Heart left ventricle (tissue), 16 donors: ENCODE results near the gene BAG3. TPM values are rescaled to one million over a fixed set of nuclear protein-coding genes. Genes with fewer than 3 reads are reported as not detected.

Source experiments
- ATAC-seq, 4 donors: fragments of 200-7000 bp; cut with Tn5 transposase; one replicate each; pipeline ENCODE4 v1.9.1; 2020 to 2022; ENCODE audit warnings: moderate library complexity in 4 of 4, mild to moderate bottlenecking in 3 of 4, moderate number of reproducible peaks in 1 of 4
- DNase-seq, 5 donors: peaks; one replicate each; pipeline ENCODE4 v3.0.0-alpha.2; 2020
- H3K27ac ChIP-seq, 12 donors: fragments of 200-600 bp; sonication (generic) in 4 of 12; one replicate each; pipeline versions ENCODE4 v1.5.0 to v1.8.0; 2016 to 2022; ENCODE audit warnings: mild to moderate bottlenecking in 2 of 12
- H3K27me3 ChIP-seq, 9 donors: fragments of 200-600 bp; sonication (generic) in 2 of 9; one replicate each; pipeline versions ENCODE4 v1.5.1 to v1.8.0; 2016 to 2022; ENCODE audit warnings: mild to moderate bottlenecking in 3 of 9
- H3K36me3 ChIP-seq, 9 donors: fragments of 200-600 bp; sonication (generic) in 2 of 9; one replicate each; pipeline versions ENCODE4 v1.5.0 to v1.8.0; 2018 to 2022; ENCODE audit warnings: mild to moderate bottlenecking in 2 of 9
- H3K4me1 ChIP-seq, 12 donors: fragments of 200-600 bp; sonication (generic) in 4 of 12; one replicate each; pipeline versions ENCODE4 v1.5.0 to v1.8.0; 2016 to 2022; ENCODE audit warnings: mild to moderate bottlenecking in 3 of 12
- H3K4me3 ChIP-seq, 12 donors: fragments of 200-600 bp; sonication (generic) in 4 of 12; one replicate each; pipeline versions ENCODE4 v1.5.0 to v1.8.0; 2017 to 2022; ENCODE audit warnings: mild to moderate bottlenecking in 9 of 12, moderate library complexity in 4 of 12
- H3K9me3 ChIP-seq, 12 donors: fragments of 200-600 bp; sonication (generic) in 4 of 12; one replicate each; pipeline versions ENCODE4 v1.5.0 to v1.8.0; 2016 to 2022; ENCODE audit warnings: mild to moderate bottlenecking in 1 of 12
- POLR2A ChIP-seq, 2 donors: fragments of 450-650 bp; IDR thresholded peaks; one replicate each; pipeline ENCODE4 v1.6.1; 2017; ENCODE audit warnings: antibody characterized with exemption in 2 of 2, mild to moderate bottlenecking in 2 of 2, moderate library complexity in 2 of 2
- WGBS, 4 donors: extraction: QIAGEN DNeasy Blood & Tissue Kit in 2 of 4; methylation state at CpG; one replicate each; pipeline versions ENCODE4 v1.1.5 to v1.1.7; 2013 to 2018; 5-methylcytosine and 5-hydroxymethylcytosine counted together
- intact Hi-C, 10 donors: fragments of 100-400 bp; cut with DNase I; formaldehyde crosslinking; loops; one replicate each; pipeline versions ENCODE4 v1.11.1 to v1.14.2; 2022
- polyA plus RNA-seq, 2 donors: library from polyadenylated mRNA; stranded (reverse); fragments of 200-250 nt; gene quantifications; one replicate each; pipeline ENCODE4 v1.2.3, GENCODE V29; 2013
- total RNA-seq, 9 donors: library from RNA; depleted of rRNA in 2 of 9; stranded (reverse); fragments of >200 nt in 2 of 9; fragmentation: NEBNext Ultra II Directional in 3 of 9; extraction: Animal tissue kit (Norgen Biotek cat#: 25700) in 3 of 9; gene quantifications; one replicate each; pipeline versions ENCODE4 v1.1.0 to v1.2.4, GENCODE V29; 2016 to 2023
- TF ChIP-seq, protein P1 (sequence below), 12 donors: fragments of 200-600 bp; sonication (generic) in 4 of 12; IDR thresholded peaks; one replicate each; pipeline versions ENCODE4 v1.5.0 to v1.8.0; 2018 to 2022; ENCODE audit warnings: antibody characterized with exemption in 12 of 12, mild to moderate bottlenecking in 5 of 12
- donor health status: ischemic (EF 13 %, LVEDD 7.1; RV severe dilation, severe dysfunction).
- donor health status: healthy with polysubstance abuse.
- donor health status: DM: no; HTN: yes; CAD: no.
- donor health status: DM: no; HTN: no; CAD: no.
- donor health status: ischemic (EF 25% LVEDD 6.9; RV normal size, moderate dysfunction).
- donor health status: ischemic (EF 25% LVEDD 5.7; RV mildly dilated, moderate dysfunction).
- donor health status: healthy.
- donor health status: DM: yes; HTN: yes; CAD: no.
- donor health status: ischemic (EF 35%, LVEDD 5.7; RV mildly dilated, moderate dysfunction).
- donor health status: nonischemic (EF 11% LVEDD 7.7; RV severe dilation, severe dysfunction).
- donor health status: DM: yes; HTN: yes; CAD: no.
- donor health status: PGD.
- donor health status: ischemic (EF 29% LVEDD 5.4; RV normal size, mild dysfunction).
- donor health status: nonischemic (EF 23%, LVEDD 6.1; RV moderate dilation, normal function).

BAG3 gene
- total and polyA plus RNA-seq, 11 donors = 78.8 to 271 (median 141) TPM

DNA sequence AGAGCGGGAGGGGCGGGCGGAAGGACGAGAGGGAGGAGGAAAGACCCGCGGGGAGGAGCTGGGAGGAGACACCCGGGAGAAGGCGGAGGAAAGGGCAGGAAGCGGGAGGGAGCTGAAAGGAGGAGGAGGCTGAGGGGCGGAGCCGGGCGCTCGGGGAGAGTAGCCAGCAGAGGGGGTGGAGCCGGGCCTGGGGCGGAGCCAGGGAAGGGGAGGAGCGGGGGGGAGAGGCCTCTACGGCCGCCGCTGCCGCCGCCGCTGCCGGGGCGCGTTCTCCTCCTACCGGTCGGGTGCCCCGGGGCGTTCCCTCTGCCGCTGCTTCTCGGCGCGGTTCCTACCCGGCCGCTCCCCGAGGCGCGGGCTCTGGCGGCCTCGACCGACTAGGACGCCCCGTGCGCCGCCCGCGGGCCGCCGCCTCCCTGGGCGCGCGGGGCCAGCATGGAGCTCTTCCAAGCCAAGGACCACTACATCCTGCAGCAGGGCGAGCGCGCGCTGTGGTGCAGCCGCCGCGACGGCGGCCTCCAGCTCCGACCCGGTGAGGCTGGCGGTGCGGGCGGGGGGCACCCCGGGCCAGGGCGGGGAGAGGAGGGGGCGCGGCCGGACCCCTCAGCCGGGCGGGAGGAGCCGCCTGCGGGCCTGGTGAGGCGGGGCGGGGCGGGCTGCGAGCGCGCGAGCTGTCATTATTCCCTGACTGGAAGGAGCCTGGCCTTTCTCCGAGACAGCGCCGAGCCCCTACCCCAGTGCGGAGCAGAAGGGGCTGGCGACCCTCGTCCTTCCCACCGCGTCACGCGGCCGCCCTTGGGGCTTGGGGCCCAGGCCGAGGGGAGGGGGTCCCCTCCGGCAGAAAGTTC, 74.9 kb downstream of the BAG3 start, which contains the start of gene INPP5F:
Gene INPP5F (plus strand): TSS at position 223 of the 848 bp plus-strand sequence. CDS start 213 bp downstream, at position 436.
- peak; percentile 99 to 100 (median 99) for ATAC-seq
- intact Hi-C loops = loop anchor here in 8 of 10 donors (1.0 to 10.0 kb wide), 8 partner anchors 39 to 146 kb away; partner anchors contain the start of genes TIAL1 (in 3 of the 8), BAG3 (in 1 of the 8) and MCMBP (in 1 of the 8)

DNA sequence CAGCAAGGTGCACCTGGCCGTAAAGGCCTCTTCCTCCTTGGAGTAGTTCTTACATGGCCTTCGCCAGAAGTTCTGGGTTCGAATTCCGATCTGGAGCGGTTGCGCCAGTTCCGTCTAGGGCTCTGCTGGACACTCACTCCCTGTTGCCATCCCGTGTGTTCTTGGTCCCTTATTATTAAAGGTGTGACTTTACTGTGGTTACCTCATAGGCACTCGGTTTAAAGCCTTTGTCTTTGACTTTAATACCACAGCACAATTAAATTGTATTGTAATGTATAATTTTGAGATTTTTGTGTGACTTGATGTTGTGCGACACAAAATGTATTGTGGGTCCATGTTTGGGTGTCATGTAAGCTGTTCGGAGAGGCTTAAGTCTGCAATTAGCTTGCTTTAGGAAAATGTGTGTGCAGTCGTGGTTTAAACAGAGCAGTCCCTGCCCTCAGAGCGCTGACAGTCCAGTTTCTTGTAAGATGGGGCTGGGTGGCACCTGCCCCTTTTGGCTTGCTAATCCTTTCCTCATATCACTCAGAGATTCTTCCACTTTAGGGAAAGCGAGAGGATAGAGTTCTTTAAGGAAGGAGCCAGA, 75.6 kb downstream of the BAG3 start:
- ATAC-seq = no peak
- peaks cover 0 to 4% (median 0%) of the 10 kb centered on the region in 9 donors for H3K36me3 ChIP-seq
- no peaks in the 10 kb centered on the region for H3K9me3 ChIP-seq
- intact Hi-C loops = loop anchor here in 7 of 10 donors (5.0 to 10.0 kb wide), 5 partner anchors 39 to 146 kb away; partner anchors contain the start of genes TIAL1 (in 2 of the 7), BAG3 (in 1 of the 7) and MCMBP (in 1 of the 7)
- peak overlapping the region; percentile 67 to 98 (median 82) for H3K4me3 ChIP-seq
- WGBS, 4 donors = 46 to 49% (median 48%) methylated on average over 14 of the region's 14 CpGs
- no peak for DNase-seq
- no peaks in the 10 kb centered on the region for H3K27me3 ChIP-seq
- TF ChIP-seq, protein P1, sequence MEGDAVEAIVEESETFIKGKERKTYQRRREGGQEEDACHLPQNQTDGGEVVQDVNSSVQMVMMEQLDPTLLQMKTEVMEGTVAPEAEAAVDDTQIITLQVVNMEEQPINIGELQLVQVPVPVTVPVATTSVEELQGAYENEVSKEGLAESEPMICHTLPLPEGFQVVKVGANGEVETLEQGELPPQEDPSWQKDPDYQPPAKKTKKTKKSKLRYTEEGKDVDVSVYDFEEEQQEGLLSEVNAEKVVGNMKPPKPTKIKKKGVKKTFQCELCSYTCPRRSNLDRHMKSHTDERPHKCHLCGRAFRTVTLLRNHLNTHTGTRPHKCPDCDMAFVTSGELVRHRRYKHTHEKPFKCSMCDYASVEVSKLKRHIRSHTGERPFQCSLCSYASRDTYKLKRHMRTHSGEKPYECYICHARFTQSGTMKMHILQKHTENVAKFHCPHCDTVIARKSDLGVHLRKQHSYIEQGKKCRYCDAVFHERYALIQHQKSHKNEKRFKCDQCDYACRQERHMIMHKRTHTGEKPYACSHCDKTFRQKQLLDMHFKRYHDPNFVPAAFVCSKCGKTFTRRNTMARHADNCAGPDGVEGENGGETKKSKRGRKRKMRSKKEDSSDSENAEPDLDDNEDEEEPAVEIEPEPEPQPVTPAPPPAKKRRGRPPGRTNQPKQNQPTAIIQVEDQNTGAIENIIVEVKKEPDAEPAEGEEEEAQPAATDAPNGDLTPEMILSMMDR (IDR thresholded peaks at IDR 0.05) = no peak
- TF ChIP-seq POLR2A (IDR thresholded peaks at IDR 0.05) = no peak
- peak overlapping the region in 11 of 12 donors; percentile 74 to 99 (median 94) for H3K27ac ChIP-seq
- H3K4me1 ChIP-seq = peaks cover 0 to 39% (median 23%) of the 10 kb centered on the region in 12 donors

More for the DNA sequence above, 74.9 kb downstream of the BAG3 start, which contains the start of gene INPP5F:
- Histone ChIP-seq H3K4me1 (peaks cover 0 to 39% (median 23%) of the 10 kb centered on the region in 12 donors), H3K9me3 (no peaks in the 10 kb centered on the region), H3K36me3 (peaks cover 0 to 4% (median 0%) of the 10 kb centered on the region in 9 donors), H3K27me3 (no peaks in the 10 kb centered on the region), H3K4me3 (peak within 1 kb of the TSS; percentile 67 to 98 (median 82)), H3K27ac (peak within 1 kb of the TSS; percentile 51 to 99 (median 95))
- TF ChIP-seq, protein P1 (IDR thresholded peaks at IDR 0.05) = peak in 10 of 12 donors; percentile 26 to 58 (median 35)
- peak in 1 of 2 donors; percentile 57 for TF ChIP-seq POLR2A (IDR thresholded peaks at IDR 0.05)
- WGBS, 4 donors = 0 to 2% (median 1%) methylated on average over 25 to 95 of the region's 95 CpGs
- DNase-seq = peak; percentile 99 to 100 (median 100)

Other genes with a start within 250 kb of the BAG3 start
- 10 to 100 TPM in 2 of 9 donors, 1 to 10 TPM in 7; 1.6 to 25.2 (median 4.7) TPM for gene RGS10, start 108.7 kb upstream of the BAG3 start, total RNA-seq
- gene RGS10, start 108.7 kb upstream of the BAG3 start, polyA plus RNA-seq = 1 to 10 TPM; 4.7 to 6.3 TPM
- 10 to 100 TPM; 36.9 to 86.3 (median 67.3) TPM for gene TIAL1, start 54.4 kb upstream of the BAG3 start, total RNA-seq
- 10 to 100 TPM; 24.8 to 47.6 TPM for gene TIAL1, start 54.4 kb upstream of the BAG3 start, polyA plus RNA-seq
- 1 to 10 TPM; 3.9 to 9.9 (median 6.6) TPM for gene INPP5F, start 74.7 kb downstream of the BAG3 start, total RNA-seq
- gene INPP5F, start 74.7 kb downstream of the BAG3 start, polyA plus RNA-seq = 1 to 10 TPM; 3.0 to 5.4 TPM
- 10 to 100 TPM; 22.0 to 39.4 (median 29.7) TPM for gene MCMBP, start 221.5 kb downstream of the BAG3 start, total RNA-seq
- 10 to 100 TPM in 1 of 2 donors, 1 to 10 TPM in 1; 8.7 to 34.5 TPM for gene MCMBP, start 221.5 kb downstream of the BAG3 start, polyA plus RNA-seq
- 10 to 100 TPM; 10.9 to 42.0 (median 28.0) TPM for gene SEC23IP, start 241.3 kb downstream of the BAG3 start, total RNA-seq
- 10 to 100 TPM in 1 of 2 donors, 1 to 10 TPM in 1; 4.3 to 13.8 TPM for gene SEC23IP, start 241.3 kb downstream of the BAG3 start, polyA plus RNA-seq